Thoracic aorta (tissue), 2 donors: ENCODE results near the gene RABEP2. TPM values are rescaled to one million over a fixed set of nuclear protein-coding genes. Genes with fewer than 3 reads are reported as not detected.

Source experiments
- ATAC-seq: fragments of 150-250 bp; one replicate; pipeline ENCODE4 v1.8.0; 2017; ENCODE audit warnings: low read depth; ENCODE audit not compliant: insufficient number of reproducible peaks, low FRiP score
- DNase-seq: peaks from one replicate; pipeline ENCODE4 v3.0.0-alpha.2; 2020; ENCODE audit warnings: low spot score
- H3K27ac ChIP-seq, 2 donors: fragments of 200-600 bp; sonication (generic); 1 replicate in 1 of 2; 2 replicates in 1 of 2; pipeline ENCODE4 v1.5.1; 2016; ENCODE audit warnings: mild to moderate bottlenecking in 2 of 2, moderate library complexity in 2 of 2
- H3K27me3 ChIP-seq: fragments of 200-600 bp; sonication (generic); replicated peaks from 2 replicates; pipeline ENCODE4 v1.6.0; 2016; ENCODE audit warnings: mild to moderate bottlenecking; ENCODE audit not compliant: insufficient read depth
- H3K36me3 ChIP-seq: fragments of 200-600 bp; sonication (generic); one replicate; pipeline ENCODE4 v1.5.1; 2016
- H3K4me1 ChIP-seq, 2 donors: fragments of 200-600 bp; sonication (generic); 1 replicate in 1 of 2; 2 replicates in 1 of 2; pipeline versions ENCODE4 v1.5.1 to v1.6.0; 2016; ENCODE audit warnings: low read depth in 2 of 2, mild to moderate bottlenecking in 1 of 2; ENCODE audit not compliant: control insufficient read depth in 1 of 2
- H3K4me3 ChIP-seq: fragments of 200-600 bp; sonication (generic); 2 replicates; pipeline ENCODE4 v1.5.1; 2016; ENCODE audit warnings: mild to moderate bottlenecking
- H3K9me3 ChIP-seq: fragments of 200-600 bp; sonication (generic); 2 replicates; pipeline ENCODE4 v1.5.1; 2016
- CTCF ChIP-seq: fragments of 200-600 bp; sonication (generic); IDR thresholded peaks from one replicate; pipeline ENCODE4 v1.5.1; 2019; ENCODE audit warnings: antibody characterized with exemption
- total RNA-seq, 2 donors: library from RNA; depleted of rRNA; stranded (reverse); fragments of >200 nt; gene quantifications; one replicate each; pipeline versions ENCODE4 v1.1.0 to v1.2.3, GENCODE V29; 2016

The RABEP2 gene
- total RNA-seq, 2 donors from 2014 or later, result 18.3 to 62.0 TPM

GRCh38 chr16:28917095-28917494 is 7.9 kb downstream of the RABEP2 start:
- no peak for ATAC-seq
- Histone ChIP-seq H3K36me3 (peaks cover 21% of the 10 kb centered on the region), H3K27me3 (no peaks in the 10 kb centered on the region), H3K9me3 (no peaks in the 10 kb centered on the region), H3K4me1 (no peaks in the 10 kb centered on the region), H3K4me3 (no peak overlapping the region), H3K27ac (no peak overlapping the region)
- no peak for TF ChIP-seq CTCF
- DNase-seq, result no peak

GRCh38 chr16:28915181-28915580 is 9.9 kb downstream of the RABEP2 start:
- ATAC-seq, result no peak
- H3K27ac ChIP-seq, result no peak overlapping the region
- H3K9me3 ChIP-seq, result no peaks in the 10 kb centered on the region
- no peak for TF ChIP-seq CTCF
- H3K36me3 ChIP-seq, result peaks cover 21% of the 10 kb centered on the region
- H3K27me3 ChIP-seq, result no peaks in the 10 kb centered on the region
- no peak overlapping the region for H3K4me3 ChIP-seq
- H3K4me1 ChIP-seq, result no peaks in the 10 kb centered on the region
- DNase-seq, result no peak

- no peak for TF ChIP-seq CTCF
- ATAC-seq, result no peak
- H3K36me3 ChIP-seq, result peaks cover 23% of the 10 kb centered on the region
- no peak for DNase-seq
- H3K27ac ChIP-seq, result no peak overlapping the region
- no peaks in the 10 kb centered on the region for H3K4me1 ChIP-seq
- H3K27me3 ChIP-seq, result no peaks in the 10 kb centered on the region
- no peaks in the 10 kb centered on the region for H3K9me3 ChIP-seq
- no peak overlapping the region for H3K4me3 ChIP-seq
Measured at GRCh38 chr16:28913946-28914724, 10.9 kb downstream of the RABEP2 start.

GRCh38 chr16:28912558-28912957 is 12.5 kb downstream of the RABEP2 start:
- no peak overlapping the region for H3K27ac ChIP-seq
- ATAC-seq (no peak), DNase-seq (no peak)
- H3K9me3 ChIP-seq, result no peaks in the 10 kb centered on the region
- H3K4me1 ChIP-seq, result no peaks in the 10 kb centered on the region
- H3K4me3 ChIP-seq, result no peak overlapping the region
- H3K36me3 ChIP-seq, result peaks cover 18% of the 10 kb centered on the region
- TF ChIP-seq CTCF, result no peak
- H3K27me3 ChIP-seq, result no peaks in the 10 kb centered on the region

GRCh38 chr16:28910086-28911031 is 14.7 kb downstream of the RABEP2 start:
- Histone ChIP-seq H3K27ac (no peak overlapping the region), H3K9me3 (no peaks in the 10 kb centered on the region), H3K27me3 (no peaks in the 10 kb centered on the region), H3K36me3 (peaks cover 13% of the 10 kb centered on the region), H3K4me1 (no peaks in the 10 kb centered on the region), H3K4me3 (no peak overlapping the region)
- TF ChIP-seq CTCF, result no peak
- ATAC-seq (no peak), DNase-seq (no peak)
